Mucosa of descending colon (tissue), 3 donors: ENCODE results near the gene IGF2BP2. TPM values are rescaled to one million over a fixed set of nuclear protein-coding genes. Genes with fewer than 3 reads are reported as not detected.
"Not testable (repeated sequence)": the region's sequence is repeated elsewhere in the genome, so short reads cannot be mapped to it uniquely, and the experiment has no call there.

Experiments used
- ATAC-seq: fragments of 200-7000 bp; cut with Tn5 transposase; one replicate; pipeline ENCODE4 v1.9.1; 2020; ENCODE audit warnings: mild to moderate bottlenecking, moderate library complexity
- DNase-seq, 3 donors: peaks; one replicate each; pipeline ENCODE4 v3.0.0-alpha.2; 2020
- H3K36me3 ChIP-seq: fragments of 200-600 bp; one replicate; pipeline ENCODE4 v1.8.0; 2021; ENCODE audit warnings: low read depth, mild to moderate bottlenecking
- H3K4me1 ChIP-seq: fragments of 200-600 bp; one replicate; pipeline ENCODE4 v1.8.0; 2021; ENCODE audit warnings: low read depth, mild to moderate bottlenecking
- H3K4me3 ChIP-seq: fragments of 200-600 bp; one replicate; pipeline ENCODE4 v1.8.0; 2021; ENCODE audit warnings: mild to moderate bottlenecking
- H3K9me3 ChIP-seq: fragments of 200-600 bp; one replicate; pipeline ENCODE4 v1.8.0; 2021; ENCODE audit warnings: mild to moderate bottlenecking
- intact Hi-C, 2 donors: fragments of 100-400 bp; cut with DNase I in 1 of 2; cut with micrococcal nuclease in 1 of 2; formaldehyde crosslinking; loops; one replicate each; pipeline versions ENCODE4 v1.11.0 to v1.11.1; 2022; cut with DNase I, micrococcal nuclease
- total RNA-seq, 3 donors: library from RNA; stranded (reverse); fragmentation: NEBNext Ultra II Directional in 2 of 3; extraction: Animal tissue kit (Norgen Biotek cat#: 25700) in 2 of 3; gene quantifications; one replicate each; pipeline versions ENCODE4 v1.2.1 to v1.2.4, GENCODE V29; 2021 to 2023
- TF ChIP-seq, protein P1 (sequence below): fragments of 200-600 bp; IDR thresholded peaks from one replicate; pipeline ENCODE4 v1.8.0; 2022; ENCODE audit warnings: antibody characterized with exemption, mild to moderate bottlenecking
- donor health status: DM: no; HTN: no; CAD: no; lungs with moderate emphysema.
- donor health status: DM: no; HTN: no; CAD: no.
- donor health status: DM: no; HTN: yes; CAD: no.

Gene IGF2BP2
- total RNA-seq, 3 donors from 2014 or later = 26.7 to 67.4 (median 42.1) TPM

DNA sequence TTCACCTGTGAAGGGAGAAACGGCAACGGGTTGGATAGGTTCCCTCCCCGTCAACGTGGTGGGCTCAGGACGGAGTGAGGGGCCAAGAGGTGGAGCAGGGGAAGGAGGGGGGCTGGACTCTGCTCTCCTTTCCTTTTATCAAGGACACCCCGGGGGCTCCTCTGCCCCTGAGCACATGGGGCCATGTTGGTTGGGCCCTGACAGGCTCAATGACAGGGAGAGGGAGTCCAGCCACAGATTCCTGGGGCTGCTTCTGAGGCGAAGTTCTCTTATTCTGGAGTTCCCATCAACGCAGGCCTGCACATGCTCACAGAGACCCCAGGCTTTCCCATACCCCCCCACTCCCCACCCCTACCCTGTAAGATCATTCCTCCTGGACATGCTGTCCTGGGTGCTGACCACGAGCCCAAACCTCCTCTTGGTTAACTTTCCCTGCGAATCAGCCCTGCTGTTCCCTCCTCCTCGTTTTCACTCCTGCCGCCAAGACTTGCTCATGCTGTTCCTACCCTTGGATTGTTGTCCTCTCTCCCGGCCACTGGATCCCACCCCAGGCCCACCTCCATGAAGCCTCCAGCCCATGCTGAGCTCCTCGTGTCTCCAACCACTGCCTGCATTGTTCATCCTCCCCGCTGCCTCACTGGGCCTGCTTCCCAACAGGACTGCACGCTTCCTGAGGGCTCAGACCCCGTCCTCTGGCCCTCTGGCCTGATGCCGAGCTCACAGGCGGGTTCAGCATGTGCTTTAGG lies 177.5 kb downstream of the IGF2BP2 start:
- ATAC-seq (no peak), DNase-seq (no peak)
- intact Hi-C loops = no loop called here
- Histone ChIP-seq H3K4me3 (no peak overlapping the region), H3K9me3 (no peaks in the 10 kb centered on the region), H3K36me3 (no peaks in the 10 kb centered on the region), H3K4me1 (no peaks in the 10 kb centered on the region)
- TF ChIP-seq, protein P1, sequence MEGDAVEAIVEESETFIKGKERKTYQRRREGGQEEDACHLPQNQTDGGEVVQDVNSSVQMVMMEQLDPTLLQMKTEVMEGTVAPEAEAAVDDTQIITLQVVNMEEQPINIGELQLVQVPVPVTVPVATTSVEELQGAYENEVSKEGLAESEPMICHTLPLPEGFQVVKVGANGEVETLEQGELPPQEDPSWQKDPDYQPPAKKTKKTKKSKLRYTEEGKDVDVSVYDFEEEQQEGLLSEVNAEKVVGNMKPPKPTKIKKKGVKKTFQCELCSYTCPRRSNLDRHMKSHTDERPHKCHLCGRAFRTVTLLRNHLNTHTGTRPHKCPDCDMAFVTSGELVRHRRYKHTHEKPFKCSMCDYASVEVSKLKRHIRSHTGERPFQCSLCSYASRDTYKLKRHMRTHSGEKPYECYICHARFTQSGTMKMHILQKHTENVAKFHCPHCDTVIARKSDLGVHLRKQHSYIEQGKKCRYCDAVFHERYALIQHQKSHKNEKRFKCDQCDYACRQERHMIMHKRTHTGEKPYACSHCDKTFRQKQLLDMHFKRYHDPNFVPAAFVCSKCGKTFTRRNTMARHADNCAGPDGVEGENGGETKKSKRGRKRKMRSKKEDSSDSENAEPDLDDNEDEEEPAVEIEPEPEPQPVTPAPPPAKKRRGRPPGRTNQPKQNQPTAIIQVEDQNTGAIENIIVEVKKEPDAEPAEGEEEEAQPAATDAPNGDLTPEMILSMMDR = no peak

DNA sequence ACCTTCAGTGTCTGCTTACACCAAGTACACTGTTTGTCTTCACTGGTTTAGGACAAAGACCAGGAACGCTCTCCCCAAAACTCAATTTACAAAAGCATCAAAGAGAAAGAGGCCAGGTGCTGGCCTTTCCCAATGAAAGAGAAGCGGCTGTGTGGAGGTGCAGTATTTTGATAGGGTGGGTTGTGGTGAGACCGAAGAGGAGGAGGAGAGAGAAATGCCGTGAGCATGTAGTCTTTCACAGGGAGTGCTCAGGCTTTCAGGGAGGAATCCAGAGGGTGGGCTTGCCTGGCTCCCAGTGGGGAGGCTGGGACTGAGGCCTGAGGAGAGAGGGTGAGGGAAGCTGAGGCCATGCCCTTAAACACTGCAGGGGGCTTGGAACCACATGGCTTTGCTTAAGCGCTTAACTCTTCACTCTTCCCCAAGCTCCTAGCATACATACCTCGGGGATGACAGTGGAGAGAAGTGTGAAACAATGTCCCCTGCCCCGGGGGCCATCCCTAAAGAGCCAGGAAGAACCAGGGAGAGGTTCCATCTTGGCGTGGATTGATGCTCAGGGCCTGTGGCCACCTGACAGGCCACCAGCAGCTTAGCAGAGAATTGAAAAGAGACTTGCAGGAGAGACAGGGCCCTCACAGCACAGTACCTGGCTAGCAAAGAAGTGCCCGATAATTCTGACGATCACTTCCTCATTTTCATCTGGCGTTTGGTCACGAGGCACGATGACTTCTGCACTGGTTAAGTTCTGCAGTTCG lies 178.3 kb downstream of the IGF2BP2 start:
- no peaks in the 10 kb centered on the region for H3K36me3 ChIP-seq
- no peak for ATAC-seq
- H3K4me1 ChIP-seq = no peaks in the 10 kb centered on the region
- no peak overlapping the region for H3K4me3 ChIP-seq
- DNase-seq = no peak
- H3K9me3 ChIP-seq = no peaks in the 10 kb centered on the region
- TF ChIP-seq, protein P1 = no peak
- intact Hi-C loops = no loop called here

DNA sequence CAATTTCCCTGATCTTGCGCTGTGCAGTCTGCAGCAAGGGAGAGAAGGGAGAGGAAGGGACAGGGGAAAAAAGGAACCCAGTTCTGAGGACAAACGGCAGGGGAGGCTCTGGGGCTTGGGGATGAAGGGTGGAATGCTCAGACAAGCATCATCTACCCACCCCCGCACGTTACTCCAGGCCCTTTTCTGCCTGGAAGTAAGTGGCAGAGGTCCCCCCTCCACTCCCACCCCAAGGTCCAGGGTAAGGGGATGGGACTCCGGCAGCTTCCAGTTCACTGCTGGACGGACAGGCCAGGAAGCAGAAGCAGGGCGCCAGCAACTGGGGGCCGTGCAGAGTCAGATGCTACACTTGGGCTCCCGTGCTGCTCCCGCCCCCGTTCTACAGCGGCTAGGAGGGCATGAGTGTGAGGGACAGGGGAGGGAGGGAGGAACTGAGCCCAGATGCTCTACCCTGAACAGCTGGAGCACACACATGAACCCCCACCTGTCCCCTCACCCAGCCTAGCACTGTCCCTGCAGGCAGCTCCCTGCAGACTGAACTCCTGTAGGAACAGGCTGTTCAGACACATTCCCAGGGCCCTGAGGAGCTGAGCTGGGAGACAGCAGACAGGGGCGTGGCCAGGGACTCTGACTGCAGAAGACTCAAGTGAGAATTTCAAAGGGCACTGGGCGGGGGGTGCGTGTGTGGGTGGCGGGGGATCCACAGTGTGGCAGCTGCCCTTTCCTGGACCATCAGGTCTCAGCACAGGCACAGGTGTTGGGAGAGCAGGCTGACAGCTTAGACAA lies 179.1 kb downstream of the IGF2BP2 start:
- ATAC-seq (no peak), DNase-seq (no peak)
- H3K9me3 ChIP-seq = no peaks in the 10 kb centered on the region
- intact Hi-C loops = no loop called here
- no peak overlapping the region for H3K4me3 ChIP-seq
- no peaks in the 10 kb centered on the region for H3K36me3 ChIP-seq
- H3K4me1 ChIP-seq = no peaks in the 10 kb centered on the region
- TF ChIP-seq, protein P1 = no peak

DNA sequence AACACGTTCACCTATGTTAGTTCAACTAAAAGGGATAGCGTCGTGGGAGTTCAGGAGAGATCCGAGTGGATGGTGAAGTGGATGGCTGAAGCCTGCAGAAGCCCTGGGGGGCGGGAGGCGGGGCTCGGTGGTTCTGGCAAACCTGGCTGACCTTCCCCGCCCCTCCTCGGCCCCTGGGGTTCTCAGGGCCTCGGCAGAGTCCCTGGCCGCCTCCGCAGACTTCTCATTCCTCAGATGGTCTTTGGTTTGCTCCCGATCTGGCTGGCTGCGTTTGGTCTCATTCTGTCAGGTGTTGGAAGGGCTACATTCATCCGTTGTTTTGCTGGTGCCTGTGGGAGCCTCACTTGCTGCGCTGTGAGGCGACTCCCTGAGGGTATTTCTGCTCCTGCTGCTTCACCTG lies 179.7 kb downstream of the IGF2BP2 start:
- DNase-seq, H3K36me3 ChIP-seq, H3K4me1 ChIP-seq, ATAC-seq, H3K9me3 ChIP-seq, H3K4me3 ChIP-seq, intact Hi-C loops: not testable (repeated sequence)

DNA sequence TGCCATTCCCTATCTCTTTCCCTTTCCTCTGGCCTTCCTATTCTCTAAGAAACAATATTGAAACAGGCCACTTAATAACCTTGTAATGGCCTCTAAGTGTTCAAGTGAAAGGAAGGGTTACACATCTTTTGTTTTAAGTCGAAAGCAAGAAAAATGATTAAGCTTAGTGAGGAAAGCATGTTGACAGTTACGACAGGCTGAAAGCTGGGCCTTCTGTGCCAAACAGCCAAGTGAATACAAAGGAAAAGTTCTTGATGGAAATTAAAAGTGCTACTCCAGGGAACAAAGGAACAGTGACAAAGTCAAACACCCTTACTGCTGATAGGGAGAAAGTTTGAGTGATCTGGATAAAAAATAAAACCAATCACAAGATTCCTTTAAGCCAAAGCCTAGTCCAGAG lies 184.5 kb downstream of the IGF2BP2 start:
- TF ChIP-seq, protein P1 = no peak
- H3K4me1 ChIP-seq = no peaks in the 10 kb centered on the region
- no peaks in the 10 kb centered on the region for H3K36me3 ChIP-seq
- H3K9me3 ChIP-seq = no peaks in the 10 kb centered on the region
- ATAC-seq (no peak), DNase-seq (no peak)
- intact Hi-C loops = no loop called here
- H3K4me3 ChIP-seq = no peak overlapping the region
